ENCODE results near the gene ATL2.
"Not testable (repeated sequence)": the region's sequence is repeated elsewhere in the genome, so short reads cannot be mapped to it uniquely, and the experiment has no call there.

ATL2 gene

DNA sequence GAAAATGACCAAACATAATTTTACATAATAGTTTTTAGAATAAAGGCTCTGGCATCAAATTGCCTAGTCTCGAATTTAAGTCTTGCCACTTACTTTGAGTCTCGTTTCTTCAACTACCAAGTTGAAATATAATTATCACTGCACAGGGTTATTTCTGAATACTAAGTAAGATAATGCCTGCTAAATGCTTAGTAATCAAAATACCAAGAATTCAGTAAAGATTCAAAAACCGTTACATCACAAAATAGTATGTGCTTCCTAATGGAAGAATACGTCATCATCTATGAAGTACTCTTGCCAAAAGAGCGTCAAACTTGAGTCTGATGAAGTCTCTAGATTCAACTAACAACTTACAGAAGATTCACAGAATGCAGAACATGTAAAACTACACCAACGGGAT is 40.5 kb downstream of the ATL2 start:
- in situ Hi-C loops (cut with HindIII; ENCODE audit: low sequenced_read_pairs) = no loop called here

DNA sequence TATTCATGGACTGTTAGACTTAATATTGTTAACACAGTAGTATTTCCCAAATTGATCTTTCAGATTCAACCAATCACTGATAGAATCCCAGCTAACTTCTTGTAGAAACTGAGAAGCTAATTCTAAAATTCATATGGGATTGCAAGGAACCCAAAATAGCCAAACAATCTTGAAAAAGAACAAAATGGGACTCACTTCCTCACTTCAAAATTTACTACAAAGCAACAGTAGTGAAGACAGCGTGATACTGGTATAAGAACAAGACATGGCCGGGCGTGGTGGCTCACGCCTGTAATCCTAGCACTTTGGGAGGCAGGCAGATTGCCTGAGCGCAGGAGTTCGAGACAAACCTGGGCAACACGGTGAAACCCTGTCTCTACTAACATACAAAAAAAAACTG is 46.3 kb downstream of the ATL2 start:
- in situ Hi-C loops (cut with HindIII; ENCODE audit: low sequenced_read_pairs) = no loop called here

DNA sequence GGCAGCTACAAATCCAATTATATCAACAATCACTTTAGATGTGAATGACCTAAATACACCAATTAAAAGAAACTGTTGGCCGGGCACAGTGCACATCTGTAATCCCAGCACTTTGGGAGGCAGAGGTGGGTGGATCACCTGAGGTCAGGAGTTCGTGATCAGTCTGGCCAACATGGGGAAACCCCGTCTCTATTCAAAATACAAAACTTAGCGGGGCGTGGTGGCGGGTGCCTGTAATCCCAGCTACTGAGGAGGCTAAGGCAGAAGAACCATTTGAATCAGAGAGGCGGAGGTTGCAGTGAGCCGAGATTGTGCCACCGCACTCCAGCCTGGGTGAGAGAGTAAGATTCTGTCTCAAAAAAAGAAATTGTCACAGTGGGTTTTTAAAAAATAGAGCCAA is 49.5 kb downstream of the ATL2 start:
- in situ Hi-C loops (cut with HindIII; ENCODE audit: low sequenced_read_pairs) = no loop called here

DNA sequence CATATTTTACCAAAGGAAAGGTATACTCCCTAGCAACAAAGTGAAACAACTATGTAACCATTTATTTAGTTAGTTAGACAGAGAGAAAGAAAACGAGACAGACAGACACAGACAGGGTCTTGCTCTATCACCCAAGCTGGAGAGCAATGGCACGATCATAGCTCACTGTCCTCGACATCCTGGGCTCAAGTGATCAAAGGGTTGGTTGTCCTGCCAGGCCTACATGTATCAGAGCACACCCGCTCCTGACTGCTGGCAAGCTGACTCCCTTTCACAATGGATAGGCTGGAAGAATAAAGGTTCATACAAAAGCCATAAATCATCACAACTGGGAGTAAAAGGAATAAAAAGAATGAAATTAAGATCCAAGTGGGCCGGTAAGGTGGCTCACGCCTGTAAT is 53.5 kb downstream of the ATL2 start:
- in situ Hi-C loops (cut with HindIII; ENCODE audit: low sequenced_read_pairs) = loop anchor here (5.0 kb wide), 1 partner anchor 184 kb away; no protein-coding TSS in a partner anchor

DNA sequence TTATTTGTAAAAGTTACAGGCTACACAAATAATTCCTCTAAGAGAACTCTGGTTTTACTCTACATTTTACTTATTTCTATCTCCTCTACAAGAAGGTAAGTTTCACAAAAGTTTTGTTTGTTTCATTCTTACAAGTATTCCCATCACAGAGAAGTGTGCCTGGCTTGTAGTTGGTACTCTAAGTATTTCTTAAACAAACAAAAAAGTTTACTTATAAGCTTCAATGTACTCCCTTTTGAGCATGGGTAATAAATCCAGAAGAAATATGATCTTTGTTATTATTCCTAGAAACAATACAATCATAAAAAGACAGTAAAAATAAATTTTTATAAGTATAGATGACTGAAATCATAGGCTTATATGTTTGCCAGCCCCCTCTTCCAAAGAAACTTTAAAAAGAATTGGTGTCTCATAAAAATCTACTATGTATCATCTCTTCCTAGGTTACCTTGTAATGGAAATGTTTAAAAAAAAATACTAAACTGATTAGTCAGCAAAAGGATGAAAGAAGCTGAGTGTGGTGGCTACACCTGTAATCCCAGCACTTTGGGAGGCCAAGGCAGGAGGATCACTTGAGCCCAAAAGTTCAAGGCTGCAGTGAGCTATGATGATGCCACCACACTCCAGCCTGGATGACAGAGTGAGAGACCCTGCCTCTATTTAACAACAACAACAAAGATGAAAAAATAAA is 54.7 kb downstream of the ATL2 start:
- in situ Hi-C loops (cut with HindIII; ENCODE audit: low sequenced_read_pairs) = loop anchor here (5.0 kb wide), 1 partner anchor 185 kb away; no protein-coding TSS in a partner anchor

DNA sequence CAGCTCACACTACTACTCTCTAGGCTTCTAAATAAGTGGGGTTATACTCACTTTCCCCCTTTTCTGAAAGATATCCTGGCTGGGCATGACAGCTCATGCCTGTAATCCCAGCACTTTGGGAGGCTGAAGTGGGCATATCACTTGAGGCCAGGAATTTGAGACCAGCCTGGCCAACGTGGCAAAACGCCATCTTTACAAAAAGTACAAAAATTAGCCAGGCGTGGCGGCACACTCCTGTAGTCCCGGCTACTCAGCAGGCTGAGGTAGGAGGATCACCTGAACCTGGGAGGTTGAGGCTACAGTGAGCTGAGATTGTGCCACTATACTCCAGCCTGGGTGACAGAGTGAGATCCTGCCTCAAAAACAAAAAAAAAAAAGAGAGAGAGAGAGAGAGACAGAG is 57.8 kb downstream of the ATL2 start:
- in situ Hi-C loops (cut with HindIII; ENCODE audit: low sequenced_read_pairs) = not testable (repeated sequence)

DNA sequence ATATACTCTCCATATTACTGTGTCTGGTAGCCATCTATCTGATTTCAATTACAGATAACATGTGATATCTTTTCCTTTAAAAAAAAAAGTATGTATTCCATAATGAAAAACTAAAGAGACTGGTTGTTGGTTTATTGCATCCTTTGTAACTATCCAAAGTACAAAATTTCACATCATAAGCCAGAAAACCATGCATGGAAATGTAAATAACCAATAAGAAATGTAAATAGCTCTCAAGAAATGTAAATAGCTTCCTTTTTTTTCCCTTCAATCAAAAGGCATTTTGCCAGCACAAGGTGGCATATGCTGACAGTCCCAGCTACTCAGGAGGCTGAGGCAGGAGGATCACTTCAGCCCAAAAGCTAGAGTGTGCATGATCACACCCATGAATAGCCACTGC is 59.3 kb downstream of the ATL2 start:
- in situ Hi-C loops (cut with HindIII; ENCODE audit: low sequenced_read_pairs) = no loop called here

DNA sequence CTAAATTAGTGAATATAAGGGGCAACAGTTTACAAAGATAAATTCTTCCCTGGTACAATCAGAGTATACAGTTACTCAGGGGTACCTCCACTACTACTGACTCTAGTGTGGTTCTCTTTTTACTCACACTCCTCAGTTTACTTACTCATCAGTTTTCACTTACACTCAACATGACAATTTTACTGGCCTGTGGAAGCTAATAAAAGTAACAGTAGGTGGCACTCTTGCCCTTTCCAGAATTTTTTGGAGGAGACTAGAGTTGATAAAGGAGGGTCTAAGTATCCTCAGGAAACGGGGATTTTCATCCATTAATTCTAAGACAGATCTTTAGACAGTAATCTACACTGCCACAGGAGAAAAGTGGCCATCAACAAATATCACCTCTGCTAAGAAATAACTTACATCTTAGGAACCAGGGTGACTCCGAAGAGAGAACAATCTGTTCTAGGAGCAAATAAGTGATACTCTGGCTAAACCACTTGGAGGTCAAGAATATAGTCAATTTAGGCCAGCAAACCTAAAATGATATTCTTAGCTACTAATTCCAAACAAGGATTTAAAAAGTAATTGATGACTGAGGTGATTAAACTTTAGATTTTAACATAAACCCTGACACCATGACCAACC is 61.3 kb downstream of the ATL2 start:
- in situ Hi-C loops (cut with HindIII; ENCODE audit: low sequenced_read_pairs) = no loop called here

DNA sequence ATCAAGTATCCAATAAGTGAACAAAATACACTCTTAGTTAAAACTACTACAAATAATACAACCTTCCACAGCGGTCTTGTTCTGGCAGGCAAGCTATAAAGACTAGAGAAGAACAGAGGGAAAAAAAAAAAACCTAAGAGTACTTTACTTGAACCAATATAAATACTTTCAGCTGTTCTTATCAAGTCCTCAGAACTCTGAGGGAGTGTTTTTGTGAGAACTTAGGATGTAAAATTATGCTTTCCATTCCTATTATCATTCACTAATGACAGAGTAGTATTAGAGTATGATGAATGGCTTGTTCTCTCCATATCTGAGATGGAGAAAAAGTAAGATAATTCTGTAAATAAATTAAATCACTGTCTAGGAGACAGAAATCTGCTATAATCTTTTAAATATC is 68.3 kb downstream of the ATL2 start:
- in situ Hi-C loops (cut with HindIII; ENCODE audit: low sequenced_read_pairs) = no loop called here

DNA sequence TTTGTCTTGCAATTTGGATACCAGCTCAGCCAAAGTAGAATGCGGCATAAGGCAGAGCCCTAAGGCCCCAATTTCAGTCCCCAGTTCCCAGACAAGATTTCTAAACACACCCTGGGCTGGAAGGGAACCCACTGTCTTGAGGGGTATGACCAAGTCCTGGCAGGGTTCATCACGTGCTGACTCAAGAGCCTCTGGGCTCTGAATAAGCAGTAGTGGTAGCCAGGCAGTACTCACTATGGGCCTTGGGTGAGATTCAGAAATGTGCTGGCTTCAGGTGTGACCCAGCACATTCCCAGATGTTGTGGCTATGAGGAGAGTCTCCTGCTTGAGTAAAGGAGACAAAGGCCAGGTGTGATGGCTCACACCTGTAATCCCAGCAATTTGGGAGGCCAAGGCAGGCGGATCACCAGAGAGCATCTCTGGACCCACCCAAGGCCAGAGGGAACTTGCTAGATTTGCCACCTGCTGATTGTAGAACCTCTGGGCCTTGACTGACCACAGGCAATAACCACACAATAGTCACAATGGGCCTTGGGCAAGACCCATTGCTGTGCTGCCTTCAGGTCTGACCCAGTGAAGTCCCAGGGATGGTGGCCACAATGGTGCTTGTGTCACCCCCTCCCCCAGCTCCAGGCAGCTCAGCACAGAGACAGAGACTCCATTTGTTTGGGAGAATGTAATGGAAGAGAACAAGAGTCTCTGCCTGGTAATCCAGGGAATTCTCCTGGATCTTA is 74.9 kb downstream of the ATL2 start:
- in situ Hi-C loops (cut with HindIII; ENCODE audit: low sequenced_read_pairs) = no loop called here

DNA sequence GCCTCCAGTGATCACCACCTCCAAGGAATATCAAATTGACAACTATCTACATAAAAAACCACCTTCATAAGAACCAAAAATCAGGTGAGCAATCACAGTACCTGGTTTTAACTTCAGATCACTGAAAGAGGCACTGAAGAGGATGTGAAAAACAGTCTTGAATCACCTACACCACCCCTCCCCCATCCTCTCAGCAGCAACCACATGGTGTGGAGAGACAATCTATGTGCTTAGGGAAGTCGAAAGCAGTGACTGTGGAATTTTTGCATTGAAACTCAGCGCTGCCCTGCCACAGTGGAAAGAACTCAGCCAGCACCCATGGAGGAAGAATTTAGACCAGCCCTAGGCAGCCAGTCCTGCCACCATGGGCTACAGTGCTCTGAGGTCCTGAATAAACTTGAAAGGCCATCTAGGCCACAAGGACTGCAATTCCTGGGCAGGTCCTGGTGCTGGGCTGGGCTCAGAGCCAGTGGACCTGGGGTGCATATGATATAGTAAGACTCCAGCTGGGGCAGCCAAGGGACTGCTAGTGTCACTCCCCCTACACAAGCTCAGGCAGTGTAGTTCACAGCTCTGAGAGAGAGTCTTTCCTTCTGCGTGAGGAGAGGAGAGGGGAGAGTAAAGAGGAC is 75.6 kb downstream of the ATL2 start:
- in situ Hi-C loops (cut with HindIII; ENCODE audit: low sequenced_read_pairs) = no loop called here

DNA sequence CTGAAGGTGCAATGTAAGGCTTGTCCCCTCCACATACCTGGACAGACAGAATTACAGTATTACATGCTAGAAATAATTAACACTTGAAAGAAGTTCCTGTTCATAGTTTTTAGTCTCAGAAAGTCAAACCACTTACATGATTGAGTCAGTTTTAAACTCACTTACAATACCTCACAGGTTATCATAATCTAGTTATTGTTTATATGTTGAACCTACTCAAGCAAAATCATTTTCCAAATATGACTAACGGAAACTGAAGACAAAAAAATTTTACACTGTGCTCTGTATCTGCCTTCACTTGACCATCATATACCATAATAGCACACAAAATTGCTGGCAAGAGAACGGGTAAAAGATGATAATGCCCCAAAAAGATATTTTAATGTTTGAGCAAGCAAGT is 78.5 kb downstream of the ATL2 start:
- in situ Hi-C loops (cut with HindIII; ENCODE audit: low sequenced_read_pairs) = loop anchor here (25.0 kb wide), 1 partner anchor 439 kb away; no protein-coding TSS in a partner anchor

DNA sequence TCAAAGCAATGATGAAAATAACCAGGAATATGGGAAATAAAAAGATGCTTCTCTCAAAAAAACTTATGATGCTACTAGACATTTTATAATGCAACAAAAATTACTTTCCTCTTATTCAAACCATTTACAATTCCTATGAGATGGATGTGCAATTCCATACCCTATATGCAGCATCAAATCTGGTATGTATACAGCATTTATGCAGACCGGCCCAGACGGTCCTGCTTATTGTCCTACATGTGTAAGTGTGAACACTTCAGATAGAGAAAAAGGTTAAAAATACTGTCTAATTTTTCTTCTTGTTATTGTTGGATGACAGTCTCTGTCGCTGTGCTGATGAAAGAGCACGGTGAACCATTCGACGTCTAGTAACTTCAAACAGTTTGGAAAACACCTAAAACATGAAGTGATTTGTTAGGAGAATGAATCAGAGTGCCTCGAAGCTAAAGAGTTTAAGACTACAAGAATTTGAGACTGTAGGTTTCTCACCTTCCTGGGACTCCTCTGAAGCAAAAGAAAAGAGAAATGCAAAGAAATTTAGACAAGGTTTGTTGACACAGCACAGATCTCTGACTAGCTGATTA is 80.8 kb downstream of the ATL2 start:
- in situ Hi-C loops (cut with HindIII; ENCODE audit: low sequenced_read_pairs) = loop anchor here (25.0 kb wide), 1 partner anchor 441 kb away; no protein-coding TSS in a partner anchor

DNA sequence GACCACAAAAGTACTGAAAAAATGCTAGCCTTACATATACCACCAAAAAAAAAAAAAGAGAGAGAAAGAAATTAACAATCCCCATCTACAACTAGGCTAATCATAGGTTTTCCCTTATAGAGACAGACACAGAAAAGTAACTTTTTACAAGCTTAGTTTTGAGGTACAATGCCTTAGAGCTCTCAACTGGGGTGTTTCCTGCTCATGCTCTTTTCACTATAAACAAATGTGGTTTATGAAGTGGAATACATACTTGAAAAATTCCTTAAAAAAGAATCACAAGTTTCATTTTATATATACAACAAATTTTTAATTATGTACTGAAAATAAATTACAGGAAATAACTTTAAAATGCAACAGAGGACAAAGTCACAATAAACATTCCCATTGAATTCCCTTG is 82.5 kb downstream of the ATL2 start:
- in situ Hi-C loops (cut with HindIII; ENCODE audit: low sequenced_read_pairs) = loop anchor here (25.0 kb wide), 1 partner anchor 443 kb away; no protein-coding TSS in a partner anchor

DNA sequence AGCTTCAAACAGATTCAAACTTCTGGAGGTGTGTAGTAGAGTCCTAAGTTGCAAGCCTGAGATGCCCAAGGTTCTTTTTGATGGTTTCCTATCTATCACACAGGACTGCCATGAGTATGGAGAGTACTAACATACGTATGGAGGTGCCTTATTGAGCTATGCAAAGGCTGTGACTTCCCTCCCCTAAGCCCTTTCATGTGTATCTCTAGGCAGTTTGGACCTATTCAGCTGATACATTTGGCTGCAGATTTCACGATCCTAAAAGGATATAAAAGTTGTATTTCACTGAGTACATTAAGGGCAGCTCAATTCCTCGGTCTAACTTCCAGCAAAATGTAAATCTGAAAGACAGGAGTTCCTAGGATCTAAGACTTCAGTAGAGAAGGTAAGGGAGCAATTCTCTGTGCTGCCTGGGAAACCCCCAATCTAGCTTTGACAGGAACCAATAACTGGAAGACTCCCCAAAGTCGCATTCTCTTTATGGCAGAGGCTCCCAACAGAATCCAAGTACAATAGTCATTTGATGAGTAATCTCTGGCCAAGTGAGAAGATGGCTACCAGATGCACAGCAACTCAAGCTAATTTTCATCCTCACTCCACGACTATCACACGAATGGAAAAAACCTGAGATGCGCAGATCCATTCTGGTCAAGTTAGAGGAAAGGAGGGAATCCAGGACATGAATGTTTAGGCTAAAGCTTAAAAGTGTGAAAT is 83.8 kb downstream of the ATL2 start:
- in situ Hi-C loops (cut with HindIII; ENCODE audit: low sequenced_read_pairs) = loop anchor here (25.0 kb wide), 1 partner anchor 444 kb away; no protein-coding TSS in a partner anchor

DNA sequence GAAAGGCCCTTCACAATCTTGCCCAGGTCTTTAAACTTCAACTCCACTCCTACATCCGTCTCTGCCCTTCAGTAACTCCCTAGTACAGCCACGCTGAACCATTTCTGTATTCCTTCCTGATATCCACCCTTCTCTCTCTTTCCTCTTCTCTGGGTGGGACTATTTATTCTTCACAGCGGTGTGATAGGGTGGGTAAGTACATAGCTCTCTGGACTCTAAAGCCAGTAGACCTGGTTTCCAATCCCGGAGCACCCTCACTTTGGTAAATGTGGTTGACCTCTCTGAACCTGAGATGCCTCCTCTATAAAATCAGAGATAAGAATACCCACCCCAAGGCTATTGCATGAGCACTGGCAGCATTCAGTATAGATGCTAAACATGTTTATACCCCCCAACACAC is 86.7 kb downstream of the ATL2 start:
- in situ Hi-C loops (cut with HindIII; ENCODE audit: low sequenced_read_pairs) = loop anchor here (25.0 kb wide), 1 partner anchor 447 kb away; no protein-coding TSS in a partner anchor

DNA sequence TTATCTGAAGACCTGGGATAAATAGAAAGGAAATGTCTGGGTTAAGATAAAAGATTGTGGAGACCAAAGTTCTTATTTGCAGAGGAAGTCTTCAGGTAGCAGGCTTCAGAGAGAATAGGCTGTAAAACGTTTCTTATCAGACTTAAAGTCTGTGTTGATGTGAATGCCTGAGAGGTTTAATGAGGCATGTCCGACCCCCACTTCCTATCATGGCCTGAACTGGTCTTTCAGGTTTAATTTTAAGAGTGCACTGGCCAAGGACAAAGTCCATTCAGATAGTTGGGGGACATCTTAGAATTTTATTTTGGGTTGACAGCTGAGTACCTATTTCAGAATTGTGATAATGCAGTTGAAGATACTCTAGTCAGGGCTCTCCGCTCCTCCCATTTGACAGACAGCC is 92.1 kb downstream of the ATL2 start:
- in situ Hi-C loops (cut with HindIII; ENCODE audit: low sequenced_read_pairs) = loop anchor here (25.0 kb wide), 1 partner anchor 452 kb away; no protein-coding TSS in a partner anchor

DNA sequence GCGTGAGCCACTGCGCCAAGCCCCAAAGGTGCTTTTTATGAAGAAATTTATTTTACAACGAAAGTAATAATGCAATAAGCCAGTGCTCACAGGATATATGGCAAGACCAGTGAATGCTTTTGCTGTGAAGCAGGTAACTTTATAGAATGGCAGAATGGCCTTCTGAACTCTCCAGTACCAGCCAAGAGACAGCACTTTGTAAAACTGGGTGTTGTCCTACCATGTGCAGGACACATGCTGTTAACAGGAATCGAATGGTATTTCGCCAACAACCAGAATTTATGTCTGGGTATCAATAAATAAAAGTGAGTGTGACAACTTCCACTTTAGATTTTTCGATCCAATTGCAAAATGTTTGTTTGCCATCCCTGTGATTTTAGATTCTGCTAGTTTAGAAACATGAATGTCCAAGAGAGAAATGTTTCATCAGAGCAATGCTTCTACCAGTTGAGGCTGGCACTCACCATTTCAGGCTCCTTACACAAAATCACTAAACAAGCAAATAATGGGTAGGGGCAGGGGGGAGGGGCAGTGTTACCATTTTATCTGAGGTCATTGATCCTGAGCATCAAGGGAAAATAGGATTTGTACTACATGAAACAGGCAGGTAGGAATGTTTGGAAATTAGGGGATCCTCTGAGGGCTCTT is 95.9 kb downstream of the ATL2 start:
- in situ Hi-C loops (cut with HindIII; ENCODE audit: low sequenced_read_pairs) = loop anchor here (25.0 kb wide), 1 partner anchor 456 kb away; no protein-coding TSS in a partner anchor

DNA sequence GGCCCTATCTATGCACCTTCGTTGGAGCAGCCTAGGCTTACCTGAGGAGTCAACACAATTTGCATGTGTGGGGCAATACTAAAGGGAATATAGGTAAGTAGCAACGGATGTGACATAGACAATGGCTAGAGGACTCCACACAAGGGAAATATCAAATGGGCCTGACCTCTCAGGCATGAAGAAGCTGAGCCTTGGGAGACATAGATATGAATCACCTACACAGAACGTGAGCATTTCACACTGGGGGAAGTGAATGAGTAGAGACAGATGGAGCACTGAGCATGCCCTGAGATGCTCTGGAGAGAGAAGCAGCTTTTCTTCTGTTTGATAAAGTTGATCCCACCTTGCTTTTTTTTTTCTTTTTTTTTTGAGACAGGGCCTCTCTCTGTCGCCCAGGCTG is 97.9 kb downstream of the ATL2 start:
- in situ Hi-C loops (cut with HindIII; ENCODE audit: low sequenced_read_pairs) = loop anchor here (25.0 kb wide), 1 partner anchor 458 kb away; no protein-coding TSS in a partner anchor

DNA sequence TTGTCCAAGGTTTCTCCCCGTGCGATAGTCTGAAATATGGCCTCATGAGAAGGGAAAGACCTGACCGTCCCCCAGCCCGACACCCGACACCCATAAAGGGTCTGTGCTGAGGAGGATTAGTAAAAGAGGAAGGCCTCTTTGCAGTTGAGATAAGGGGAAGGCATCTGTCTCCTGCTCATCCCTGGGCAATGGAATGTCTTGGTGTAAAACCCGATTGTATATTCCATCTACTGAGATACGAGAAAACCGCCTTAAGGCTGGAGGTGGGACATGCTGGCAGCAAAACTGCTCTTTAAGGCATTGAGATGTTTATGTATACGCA is 99.0 kb downstream of the ATL2 start:
- in situ Hi-C loops (cut with HindIII; ENCODE audit: low sequenced_read_pairs) = loop anchor here (25.0 kb wide), 1 partner anchor 459 kb away; no protein-coding TSS in a partner anchor
